Uterus (tissue), 2 donors: ENCODE measurements around the gene ADSS1.

ENCODE experiments used
- CTCF ChIP-seq, 4 experiments: fragments of 200-600 bp in 2 of 4; fragments of 450-650 bp in 2 of 4; sonication (generic) in 2 of 4; IDR thresholded peaks; one replicate each; pipeline ENCODE4 v1.5.1; 2016 to 2019; ENCODE audit warnings: antibody characterized with exemption in 4 of 4, mild to moderate bottlenecking in 2 of 4, moderate library complexity in 1 of 4
- POLR2A ChIP-seq, 2 donors: fragments of 450-650 bp; IDR thresholded peaks; one replicate each; pipeline ENCODE4 v1.6.1; 2016; ENCODE audit warnings: antibody characterized with exemption in 2 of 2, mild to moderate bottlenecking in 1 of 2, moderate library complexity in 1 of 2

GRCh38 chr14:104741108-104741802 is 17.2 kb downstream of the ADSS1 start:
- no peak for TF ChIP-seq POLR2A (IDR thresholded peaks at IDR 0.05)
- no peak for TF ChIP-seq CTCF (IDR thresholded peaks at IDR 0.05)
